Sigmoid colon (tissue), 4 donors: Measurements from ENCODE around the gene KCTD15.

Experiments
- POLR2AphosphoS5 ChIP-seq, 4 donors: sonication (generic); formaldehyde crosslinking; IDR thresholded peaks; one replicate each; pipeline ENCODE4 v1.6.1; 2017; ENCODE audit warnings: antibody characterized with exemption in 4 of 4
- TF ChIP-seq, protein P1 (sequence below), 4 experiments: fragments of 450-650 bp in 3 of 4; fragments of 200-600 bp in 1 of 4; IDR thresholded peaks; one replicate each; pipeline ENCODE4 v1.5.1; 2016 to 2019; ENCODE audit warnings: antibody characterized with exemption in 4 of 4, mild to moderate bottlenecking in 3 of 4, moderate library complexity in 2 of 4

DNA sequence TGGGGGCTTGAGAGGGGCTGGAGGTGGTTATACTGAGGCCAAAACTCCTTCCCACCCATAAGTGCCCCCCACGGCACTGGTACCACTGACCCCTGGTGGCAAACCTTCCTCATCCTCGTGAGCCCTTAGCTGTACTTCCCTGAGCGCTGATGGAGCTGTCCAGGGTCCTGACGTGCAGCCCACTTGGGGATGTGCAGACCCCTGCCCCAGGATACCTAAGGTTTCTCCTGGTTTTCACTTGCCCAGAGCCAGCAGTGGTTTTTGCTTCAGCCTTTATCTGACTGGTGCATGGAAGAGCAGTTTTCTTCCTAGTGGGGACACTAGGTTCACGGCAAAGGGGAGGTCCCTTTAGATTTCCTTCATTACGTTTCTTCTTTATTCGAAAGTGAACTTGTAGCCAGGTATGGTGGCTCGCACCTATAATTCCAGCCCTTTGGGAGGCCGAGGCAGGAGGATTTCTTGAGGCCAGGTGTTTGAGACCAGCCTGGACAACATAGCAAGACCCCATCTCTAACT, 28.7 kb upstream of the KCTD15 start:
- TF ChIP-seq, protein P1, sequence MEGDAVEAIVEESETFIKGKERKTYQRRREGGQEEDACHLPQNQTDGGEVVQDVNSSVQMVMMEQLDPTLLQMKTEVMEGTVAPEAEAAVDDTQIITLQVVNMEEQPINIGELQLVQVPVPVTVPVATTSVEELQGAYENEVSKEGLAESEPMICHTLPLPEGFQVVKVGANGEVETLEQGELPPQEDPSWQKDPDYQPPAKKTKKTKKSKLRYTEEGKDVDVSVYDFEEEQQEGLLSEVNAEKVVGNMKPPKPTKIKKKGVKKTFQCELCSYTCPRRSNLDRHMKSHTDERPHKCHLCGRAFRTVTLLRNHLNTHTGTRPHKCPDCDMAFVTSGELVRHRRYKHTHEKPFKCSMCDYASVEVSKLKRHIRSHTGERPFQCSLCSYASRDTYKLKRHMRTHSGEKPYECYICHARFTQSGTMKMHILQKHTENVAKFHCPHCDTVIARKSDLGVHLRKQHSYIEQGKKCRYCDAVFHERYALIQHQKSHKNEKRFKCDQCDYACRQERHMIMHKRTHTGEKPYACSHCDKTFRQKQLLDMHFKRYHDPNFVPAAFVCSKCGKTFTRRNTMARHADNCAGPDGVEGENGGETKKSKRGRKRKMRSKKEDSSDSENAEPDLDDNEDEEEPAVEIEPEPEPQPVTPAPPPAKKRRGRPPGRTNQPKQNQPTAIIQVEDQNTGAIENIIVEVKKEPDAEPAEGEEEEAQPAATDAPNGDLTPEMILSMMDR (IDR thresholded peaks at IDR 0.05): no peak
- no peak for TF ChIP-seq POLR2AphosphoS5 (IDR thresholded peaks at IDR 0.05)
